ENCODE data around the gene SERP2.

DNA sequence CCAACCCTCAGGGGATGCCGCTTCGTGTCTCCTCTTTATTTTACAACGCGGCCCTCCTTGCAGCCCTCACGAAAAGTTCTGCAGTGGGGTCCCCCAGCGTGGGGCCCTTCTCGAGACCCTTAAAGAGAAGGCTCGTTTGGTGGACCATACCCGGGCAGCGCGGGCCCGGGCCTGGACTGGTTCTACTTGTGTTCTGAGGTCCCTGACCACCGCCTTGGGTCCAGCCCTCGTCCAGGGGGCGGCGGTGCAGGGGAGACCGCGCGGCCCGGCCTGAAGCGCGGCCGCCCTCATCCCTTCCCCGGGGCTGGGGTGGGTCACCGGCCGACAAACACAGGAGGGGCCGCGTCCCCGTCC is 400 bp upstream of the SERP2 start:
- TF ChIP-seq, protein P1, sequence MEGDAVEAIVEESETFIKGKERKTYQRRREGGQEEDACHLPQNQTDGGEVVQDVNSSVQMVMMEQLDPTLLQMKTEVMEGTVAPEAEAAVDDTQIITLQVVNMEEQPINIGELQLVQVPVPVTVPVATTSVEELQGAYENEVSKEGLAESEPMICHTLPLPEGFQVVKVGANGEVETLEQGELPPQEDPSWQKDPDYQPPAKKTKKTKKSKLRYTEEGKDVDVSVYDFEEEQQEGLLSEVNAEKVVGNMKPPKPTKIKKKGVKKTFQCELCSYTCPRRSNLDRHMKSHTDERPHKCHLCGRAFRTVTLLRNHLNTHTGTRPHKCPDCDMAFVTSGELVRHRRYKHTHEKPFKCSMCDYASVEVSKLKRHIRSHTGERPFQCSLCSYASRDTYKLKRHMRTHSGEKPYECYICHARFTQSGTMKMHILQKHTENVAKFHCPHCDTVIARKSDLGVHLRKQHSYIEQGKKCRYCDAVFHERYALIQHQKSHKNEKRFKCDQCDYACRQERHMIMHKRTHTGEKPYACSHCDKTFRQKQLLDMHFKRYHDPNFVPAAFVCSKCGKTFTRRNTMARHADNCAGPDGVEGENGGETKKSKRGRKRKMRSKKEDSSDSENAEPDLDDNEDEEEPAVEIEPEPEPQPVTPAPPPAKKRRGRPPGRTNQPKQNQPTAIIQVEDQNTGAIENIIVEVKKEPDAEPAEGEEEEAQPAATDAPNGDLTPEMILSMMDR (IDR thresholded peaks at IDR 0.05): no peak
- TF ChIP-seq EZH2 (IDR thresholded peaks at IDR 0.05; ENCODE audit: borderline replicate concordance, insufficient read depth, low read depth, low read length, poor library complexity, severe bottlenecking): no peak

All from B cell (primary cell).